Naive B cell (primary cell): ENCODE data around the gene HRAS. TPM values are rescaled to one million over a fixed set of nuclear protein-coding genes. Genes with fewer than 3 reads are reported as not detected.

Experiments
- ATAC-seq, 2 donors: fragments of 150-1000 bp; cut with Tn5 transposase; 2 replicates each; pipeline ENCODE4 v1.10.0; 2021; ENCODE audit warnings: low read depth in 2 of 2, mild to moderate bottlenecking in 2 of 2, moderate library complexity in 2 of 2
- DNase-seq: peaks from one replicate; pipeline ENCODE4 v3.0.0; 2022
- H3K27ac Mint-ChIP-seq, 6 donors: one replicate each; pipeline ENCODE4 v1.8.0; 2020 to 2022; ENCODE audit warnings: mild to moderate bottlenecking in 6 of 6, mixed read lengths in 6 of 6, moderate library complexity in 5 of 6, inconsistent platforms in 2 of 6
- H3K27me3 Mint-ChIP-seq, 3 donors: one replicate each; pipeline ENCODE4 v1.8.0; 2021 to 2022; ENCODE audit warnings: mixed read lengths in 3 of 3, mild to moderate bottlenecking in 1 of 3
- H3K36me3 Mint-ChIP-seq, 2 donors: one replicate each; pipeline ENCODE4 v1.8.0; 2020 to 2022; ENCODE audit warnings: mixed read lengths in 2 of 2, inconsistent platforms in 1 of 2, mild to moderate bottlenecking in 1 of 2
- H3K4me1 Mint-ChIP-seq, 3 donors: one replicate each; pipeline ENCODE4 v1.8.0; 2020 to 2022; ENCODE audit warnings: mixed read lengths in 3 of 3, inconsistent platforms in 1 of 3, mild to moderate bottlenecking in 1 of 3, moderate library complexity in 1 of 3
- H3K4me3 Mint-ChIP-seq, 8 donors: one replicate each; pipeline ENCODE4 v1.8.0; 2020 to 2022; ENCODE audit warnings: mild to moderate bottlenecking in 8 of 8, mixed read lengths in 8 of 8, moderate library complexity in 8 of 8, inconsistent platforms in 2 of 8
- H3K9me3 Mint-ChIP-seq, 7 donors: one replicate each; pipeline ENCODE4 v1.8.0; 2020 to 2022; ENCODE audit warnings: mixed read lengths in 7 of 7, mild to moderate bottlenecking in 5 of 7, inconsistent platforms in 2 of 7, moderate library complexity in 1 of 7
- polyA plus RNA-seq, 6 donors: library from polyadenylated mRNA; unstranded; fragments of 300-500 nt; fragmentation: Illumina TruSeq; gene quantifications; one replicate each; pipeline ENCODE4 v1.2.3, GENCODE V29; 2021; ENCODE audit warnings: low read depth in 6 of 6

Gene HRAS
- polyA plus RNA-seq, 6 donors from 2014 or later: 11.2 to 25.1 (median 13.8) TPM

DNA sequence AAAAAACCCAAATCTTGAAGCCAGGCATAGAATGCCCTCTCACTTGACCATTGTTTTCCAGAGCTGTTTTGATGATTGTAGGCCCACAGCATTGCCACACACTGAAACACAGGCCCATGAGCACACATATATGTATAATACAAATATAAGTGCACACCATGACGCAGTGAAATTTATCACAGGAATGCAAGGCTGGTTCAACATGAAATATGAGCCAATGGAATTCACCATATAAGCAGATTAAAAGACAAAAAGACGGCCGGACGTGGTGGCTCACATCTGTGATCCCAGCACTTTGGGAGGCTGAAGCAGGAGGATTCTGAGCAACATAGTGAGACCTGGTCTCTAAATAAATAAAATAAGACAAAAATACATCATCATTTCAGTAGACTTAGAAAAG lies 19.0 kb downstream of the HRAS start:
- Mint-ChIP-seq H3K36me3 (peaks cover 0 to 4% of the 10 kb centered on the region in 2 donors), H3K27me3 (no peaks in the 10 kb centered on the region)
- ATAC-seq: no peak

DNA sequence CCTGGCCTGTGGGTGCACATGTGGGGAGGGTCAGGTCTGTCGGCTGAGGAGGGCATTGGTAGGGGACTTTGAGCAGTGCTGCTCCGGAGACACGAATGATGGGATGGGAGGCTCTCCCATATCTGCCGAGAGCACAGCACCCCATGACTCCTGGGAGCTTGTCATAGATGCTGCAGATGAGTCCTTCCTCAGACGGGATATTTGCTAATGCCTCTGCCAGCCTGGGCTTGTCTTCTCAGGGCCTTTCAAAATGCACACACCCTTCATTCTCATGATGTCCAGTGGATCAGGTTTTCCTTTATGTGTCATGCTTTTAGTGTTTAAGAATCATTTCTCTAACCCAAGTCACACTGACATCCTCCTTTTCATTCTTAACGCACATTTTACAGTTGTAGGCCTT lies 20.2 kb downstream of the HRAS start:
- H3K27ac Mint-ChIP-seq: peak overlapping the region in 2 of 6 donors; percentile 23 to 79
- peak overlapping the region in 2 of 8 donors; percentile 57 to 75 for H3K4me3 Mint-ChIP-seq
- no peaks in the 10 kb centered on the region for H3K27me3 Mint-ChIP-seq
- peaks cover 0 to 4% of the 10 kb centered on the region in 2 donors for H3K36me3 Mint-ChIP-seq
- peaks cover 0 to 16% (median 5%) of the 10 kb centered on the region in 7 donors for H3K9me3 Mint-ChIP-seq
- ATAC-seq: no peak
- no peak for DNase-seq
- H3K4me1 Mint-ChIP-seq: peaks cover 3 to 12% (median 5%) of the 10 kb centered on the region in 3 donors

More for the DNA sequence above, 19.0 kb downstream of the HRAS start:
- DNase-seq: no peak
- Mint-ChIP-seq H3K9me3 (peaks cover 0 to 16% (median 5%) of the 10 kb centered on the region in 7 donors), H3K27ac (peak overlapping the region in 2 of 6 donors; percentile 30 to 49), H3K4me1 (peaks cover 3 to 12% (median 5%) of the 10 kb centered on the region in 3 donors), H3K4me3 (peak overlapping the region in 1 of 8 donors; percentile 31)

- ATAC-seq: no peak
- Mint-ChIP-seq H3K4me3 (peak overlapping the region in 1 of 8 donors; percentile 57), H3K27ac (peak overlapping the region in 1 of 6 donors; percentile 49), H3K27me3 (no peaks in the 10 kb centered on the region), H3K9me3 (peaks cover 0 to 16% (median 5%) of the 10 kb centered on the region in 7 donors), H3K36me3 (peaks cover 0 to 8% of the 10 kb centered on the region in 2 donors), H3K4me1 (peaks cover 3 to 14% (median 5%) of the 10 kb centered on the region in 3 donors)
- no peak for DNase-seq
Measured at GRCh38 chr11:514606-515005, 20.8 kb downstream of the HRAS start.

DNA sequence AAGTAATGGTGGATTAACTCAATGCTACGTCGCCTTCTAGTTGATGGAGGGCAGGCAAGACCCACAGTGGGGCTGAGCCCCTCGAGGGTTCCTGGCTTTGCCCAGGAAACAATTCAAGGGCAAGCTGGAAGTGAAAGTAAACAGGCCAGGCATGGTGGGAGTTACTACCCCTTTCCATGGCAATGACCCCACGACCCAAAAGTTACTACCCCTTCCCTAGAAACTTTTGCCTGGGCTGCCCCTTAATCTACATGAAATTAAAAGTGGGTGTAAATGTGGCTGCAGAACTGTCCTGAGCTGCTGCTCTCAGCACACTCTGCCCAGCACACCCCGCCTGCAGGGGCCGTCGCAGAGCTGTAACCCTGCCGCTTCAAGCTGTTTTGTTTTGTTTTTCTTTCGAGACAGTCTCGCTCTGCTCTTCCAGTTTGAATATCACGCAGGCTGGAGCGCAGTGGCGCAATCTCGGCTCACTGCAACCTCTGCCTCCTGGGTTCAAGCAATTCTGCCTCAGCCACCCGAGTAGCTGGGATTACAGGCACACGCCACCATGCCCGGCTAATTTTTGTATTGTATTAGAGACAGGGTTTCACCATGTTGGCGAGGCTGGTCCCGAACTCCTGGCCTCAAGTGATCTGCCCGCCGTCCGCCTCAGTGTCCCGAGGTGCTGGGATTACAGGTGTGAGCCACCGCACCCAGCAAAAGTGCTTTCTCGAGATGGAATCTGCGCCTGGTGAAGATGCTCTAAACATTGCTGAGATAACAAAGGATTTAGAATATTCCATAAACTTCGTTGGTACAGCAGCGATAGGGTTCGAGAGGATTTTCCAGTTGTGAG lies 22.4 kb downstream of the HRAS start:
- peak overlapping the region in 3 of 6 donors; percentile 26 to 67 (median 53) for H3K27ac Mint-ChIP-seq
- H3K4me3 Mint-ChIP-seq: peak overlapping the region in 1 of 8 donors; percentile 0
- no peaks in the 10 kb centered on the region for H3K27me3 Mint-ChIP-seq
- peaks cover 0 to 8% of the 10 kb centered on the region in 2 donors for H3K36me3 Mint-ChIP-seq
- H3K9me3 Mint-ChIP-seq: peaks cover 0 to 16% (median 5%) of the 10 kb centered on the region in 7 donors
- H3K4me1 Mint-ChIP-seq: peaks cover 0 to 15% (median 3%) of the 10 kb centered on the region in 3 donors
- DNase-seq (no peak), ATAC-seq (no peak)

- H3K4me3 Mint-ChIP-seq: peak overlapping the region in 7 of 8 donors; percentile 19 to 73 (median 40)
- no peak for ATAC-seq
- peaks cover 0 to 4% of the 10 kb centered on the region in 2 donors for H3K36me3 Mint-ChIP-seq
- H3K27me3 Mint-ChIP-seq: peaks cover 0 to 7% (median 0%) of the 10 kb centered on the region in 3 donors
- peaks cover 0 to 29% (median 26%) of the 10 kb centered on the region in 3 donors for H3K4me1 Mint-ChIP-seq
- no peaks in the 10 kb centered on the region for H3K9me3 Mint-ChIP-seq
- H3K27ac Mint-ChIP-seq: peak overlapping the region in 1 of 6 donors; percentile 82
- DNase-seq: no peak
Measured at GRCh38 chr11:508956-509355, 26.4 kb downstream of the HRAS start.

GRCh38 chr11:507727-508515 lies 27.5 kb downstream of the HRAS start:
- Mint-ChIP-seq H3K4me3 (peak overlapping the region; percentile 57 to 98 (median 78)), H3K27ac (peak overlapping the region in 3 of 6 donors; percentile 62 to 89 (median 75)), H3K9me3 (no peaks in the 10 kb centered on the region), H3K4me1 (peaks cover 0 to 32% (median 26%) of the 10 kb centered on the region in 3 donors), H3K27me3 (peaks cover 0 to 7% (median 0%) of the 10 kb centered on the region in 3 donors), H3K36me3 (peaks cover 0 to 4% of the 10 kb centered on the region in 2 donors)
- no peak for DNase-seq
- no peak for ATAC-seq

GRCh38 chr11:506995-507726 lies 28.2 kb downstream of the HRAS start, which contains the start of gene RNH1:
Gene RNH1 (minus strand): TSS chr11:507242. CDS start chr11:502162, 5,080 bp downstream.
- peaks cover 0 to 29% (median 26%) of the 10 kb centered on the region in 3 donors for H3K4me1 Mint-ChIP-seq
- peak; percentile 96 for DNase-seq
- H3K27me3 Mint-ChIP-seq: peaks cover 0 to 7% (median 0%) of the 10 kb centered on the region in 3 donors
- peak within 1 kb of the TSS; percentile 99 to 100 (median 100) for H3K27ac Mint-ChIP-seq
- peaks cover 0 to 4% of the 10 kb centered on the region in 2 donors for H3K36me3 Mint-ChIP-seq
- peak within 1 kb of the TSS; percentile 87 to 100 (median 98) for H3K4me3 Mint-ChIP-seq
- no peaks in the 10 kb centered on the region for H3K9me3 Mint-ChIP-seq
- ATAC-seq: peak; percentile 62 to 65

DNA sequence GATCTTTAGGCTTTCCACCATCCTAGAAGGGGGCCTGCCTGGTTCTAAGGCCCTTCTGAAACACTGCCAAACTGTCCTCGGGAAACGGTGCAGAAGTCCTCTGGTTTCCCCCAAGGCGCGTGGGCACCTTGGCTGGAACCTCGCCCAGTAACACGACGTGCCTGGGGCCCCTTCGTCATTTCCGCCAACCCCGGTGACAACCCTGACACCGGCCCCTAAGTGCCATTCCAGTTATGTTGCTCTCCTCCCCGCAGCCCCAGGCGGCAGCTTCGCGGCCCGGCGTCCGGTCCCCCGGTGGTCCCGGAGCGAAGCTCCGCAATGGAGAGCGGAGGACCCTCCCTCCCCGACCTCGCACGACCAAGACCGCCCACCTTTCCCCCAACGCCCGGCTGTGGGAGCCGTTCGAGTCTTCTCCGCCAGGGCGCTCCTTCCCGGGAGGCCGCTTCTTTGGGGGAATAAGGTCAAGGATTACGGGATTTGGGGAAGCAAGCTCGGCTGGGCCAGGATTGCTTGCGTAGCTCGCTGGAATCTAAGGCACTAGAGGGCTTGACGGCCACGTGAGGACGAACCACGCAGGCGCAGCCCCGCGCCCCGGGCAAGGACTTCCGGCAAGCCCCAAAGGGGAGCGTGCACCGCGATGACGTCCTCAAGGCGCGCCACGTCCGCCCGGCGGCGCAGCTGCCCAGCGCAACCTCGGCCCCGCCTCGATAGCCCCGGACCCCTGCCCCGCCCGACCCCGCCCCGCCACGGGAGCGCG lies 29.0 kb downstream of the HRAS start:
- ATAC-seq (peak; percentile 73 to 76), DNase-seq (peak; percentile 99)
- H3K27ac Mint-ChIP-seq: peak overlapping the region; percentile 99 to 100 (median 100)
- no peaks in the 10 kb centered on the region for H3K9me3 Mint-ChIP-seq
- peaks cover 0 to 7% (median 0%) of the 10 kb centered on the region in 3 donors for H3K27me3 Mint-ChIP-seq
- peaks cover 0 to 4% of the 10 kb centered on the region in 2 donors for H3K36me3 Mint-ChIP-seq
- peak overlapping the region; percentile 87 to 100 (median 98) for H3K4me3 Mint-ChIP-seq
- peaks cover 0 to 30% (median 27%) of the 10 kb centered on the region in 3 donors for H3K4me1 Mint-ChIP-seq

GRCh38 chr11:504994-505344 lies 30.4 kb downstream of the HRAS start:
- H3K4me1 Mint-ChIP-seq: peaks cover 0 to 36% (median 32%) of the 10 kb centered on the region in 3 donors
- peak overlapping the region; percentile 3 to 100 (median 97) for H3K4me3 Mint-ChIP-seq
- H3K36me3 Mint-ChIP-seq: peaks cover 0 to 3% of the 10 kb centered on the region in 2 donors
- no peaks in the 10 kb centered on the region for H3K9me3 Mint-ChIP-seq
- H3K27ac Mint-ChIP-seq: peak overlapping the region in 5 of 6 donors; percentile 9 to 100 (median 81)
- ATAC-seq (no peak), DNase-seq (no peak)
- peaks cover 0 to 7% (median 0%) of the 10 kb centered on the region in 3 donors for H3K27me3 Mint-ChIP-seq

- H3K4me1 Mint-ChIP-seq: peaks cover 0 to 36% (median 30%) of the 10 kb centered on the region in 3 donors
- no peaks in the 10 kb centered on the region for H3K9me3 Mint-ChIP-seq
- no peak for DNase-seq
- H3K27me3 Mint-ChIP-seq: peaks cover 0 to 7% (median 0%) of the 10 kb centered on the region in 3 donors
- H3K27ac Mint-ChIP-seq: peak overlapping the region in 5 of 6 donors; percentile 9 to 91 (median 51)
- ATAC-seq: no peak
- H3K4me3 Mint-ChIP-seq: peak overlapping the region in 7 of 8 donors; percentile 3 to 99 (median 83)
- no peaks in the 10 kb centered on the region for H3K36me3 Mint-ChIP-seq
Measured at GRCh38 chr11:504053-504993, 31.1 kb downstream of the HRAS start.
